K562 (cell line): ENCODE data around the gene FTL.

Experiments used
- EZH2 ChIP-seq: IDR thresholded peaks from 2 replicates; pipeline ENCODE4 v1.6.1; 2012; ENCODE audit warnings: low read depth, mild to moderate bottlenecking, inconsistent platforms, low read length, borderline replicate concordance
- GABPA ChIP-seq: fragments of 200-800 bp; sonication (Bioruptor generic); conservative IDR thresholded peaks from 2 replicates; pipeline ENCODE4 v1.6.1; 2016; ENCODE audit warnings: low read depth, missing genetic modification characterization, missing compliant biosample characterization
- POLR2A ChIP-seq: fragments of 450-650 bp; conservative IDR thresholded peaks from 2 replicates; pipeline ENCODE4 v1.6.1; 2016
- TRIM24 ChIP-seq, 2 experiments: fragments of 450-650 bp; IDR thresholded peaks; 2 replicates each; pipeline ENCODE4 v1.6.1; 2016
- TF ChIP-seq, protein P1 (sequence below), 3 experiments: IDR thresholded peaks in 2 of 3; conservative IDR thresholded peaks in 1 of 3; 2 replicates each; pipeline ENCODE4 v1.5.1; 2011 to 2012; ENCODE audit warnings: low read length in 3 of 3, mild to moderate bottlenecking in 3 of 3, control low read depth in 2 of 3, improper control_type of control experiment in 1 of 3, inconsistent platforms in 1 of 3, low read depth in 1 of 3, mixed read lengths in 1 of 3, moderate library complexity in 1 of 3; ENCODE audit not compliant: insufficient read depth in 2 of 3
- TF ChIP-seq, protein P2 (sequence below): sonication (generic); formaldehyde crosslinking; IDR thresholded peaks from 2 replicates; pipeline ENCODE4 v1.9.0; 2022; ENCODE audit warnings: mild to moderate bottlenecking, missing genetic modification reagents
- TF ChIP-seq, protein P3 (sequence below), 2 experiments: fragments of 450-650 bp; IDR thresholded peaks; 2 replicates each; pipeline ENCODE4 v1.6.1; 2016

- TF ChIP-seq TRIM24 (IDR thresholded peaks at IDR 0.05) (no peak), EZH2 (no peak), GABPA (tag) (no peak), POLR2A (no peak)
- TF ChIP-seq, protein P1, sequence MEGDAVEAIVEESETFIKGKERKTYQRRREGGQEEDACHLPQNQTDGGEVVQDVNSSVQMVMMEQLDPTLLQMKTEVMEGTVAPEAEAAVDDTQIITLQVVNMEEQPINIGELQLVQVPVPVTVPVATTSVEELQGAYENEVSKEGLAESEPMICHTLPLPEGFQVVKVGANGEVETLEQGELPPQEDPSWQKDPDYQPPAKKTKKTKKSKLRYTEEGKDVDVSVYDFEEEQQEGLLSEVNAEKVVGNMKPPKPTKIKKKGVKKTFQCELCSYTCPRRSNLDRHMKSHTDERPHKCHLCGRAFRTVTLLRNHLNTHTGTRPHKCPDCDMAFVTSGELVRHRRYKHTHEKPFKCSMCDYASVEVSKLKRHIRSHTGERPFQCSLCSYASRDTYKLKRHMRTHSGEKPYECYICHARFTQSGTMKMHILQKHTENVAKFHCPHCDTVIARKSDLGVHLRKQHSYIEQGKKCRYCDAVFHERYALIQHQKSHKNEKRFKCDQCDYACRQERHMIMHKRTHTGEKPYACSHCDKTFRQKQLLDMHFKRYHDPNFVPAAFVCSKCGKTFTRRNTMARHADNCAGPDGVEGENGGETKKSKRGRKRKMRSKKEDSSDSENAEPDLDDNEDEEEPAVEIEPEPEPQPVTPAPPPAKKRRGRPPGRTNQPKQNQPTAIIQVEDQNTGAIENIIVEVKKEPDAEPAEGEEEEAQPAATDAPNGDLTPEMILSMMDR (IDR thresholded peaks at IDR 0.05 in 2 of 3, conservative IDR thresholded peaks at IDR 0.05 in 1 of 3; ENCODE audit: insufficient read depth in 2 of 3, low read depth in 1 of 3, low read length in 3 of 3): no peak
- TF ChIP-seq, protein P2, sequence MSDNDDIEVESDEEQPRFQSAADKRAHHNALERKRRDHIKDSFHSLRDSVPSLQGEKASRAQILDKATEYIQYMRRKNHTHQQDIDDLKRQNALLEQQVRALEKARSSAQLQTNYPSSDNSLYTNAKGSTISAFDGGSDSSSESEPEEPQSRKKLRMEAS: no peak
- TF ChIP-seq, protein P3, sequence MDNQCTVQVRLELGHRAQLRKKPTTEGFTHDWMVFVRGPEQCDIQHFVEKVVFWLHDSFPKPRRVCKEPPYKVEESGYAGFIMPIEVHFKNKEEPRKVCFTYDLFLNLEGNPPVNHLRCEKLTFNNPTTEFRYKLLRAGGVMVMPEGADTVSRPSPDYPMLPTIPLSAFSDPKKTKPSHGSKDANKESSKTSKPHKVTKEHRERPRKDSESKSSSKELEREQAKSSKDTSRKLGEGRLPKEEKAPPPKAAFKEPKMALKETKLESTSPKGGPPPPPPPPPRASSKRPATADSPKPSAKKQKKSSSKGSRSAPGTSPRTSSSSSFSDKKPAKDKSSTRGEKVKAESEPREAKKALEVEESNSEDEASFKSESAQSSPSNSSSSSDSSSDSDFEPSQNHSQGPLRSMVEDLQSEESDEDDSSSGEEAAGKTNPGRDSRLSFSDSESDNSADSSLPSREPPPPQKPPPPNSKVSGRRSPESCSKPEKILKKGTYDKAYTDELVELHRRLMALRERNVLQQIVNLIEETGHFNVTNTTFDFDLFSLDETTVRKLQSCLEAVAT (IDR thresholded peaks at IDR 0.05): no peak
Measured at GRCh38 chr19:48915757-48916156, 49.4 kb upstream of the FTL start.
